RWPE2 (cell line): ENCODE data around the gene TOMM22.
A peak's percentile ranks its signal among the peaks of the same experiment; 100 is the strongest.

ENCODE experiments used
- ATAC-seq: fragments of 200-7000 bp; cut with Tn5 transposase; 3 replicates; pipeline ENCODE4 v1.9.1; 2021; ENCODE audit warnings: low read depth
- DNase-seq: peaks from one replicate; pipeline ENCODE4 v3.0.0-alpha.2; 2020; ENCODE audit warnings: low spot score
- H3K27ac ChIP-seq: fragments of 450-650 bp; 2 replicates; pipeline ENCODE4 v1.5.1; 2017; ENCODE audit warnings: mild to moderate bottlenecking; ENCODE audit not compliant: poor library complexity, severe bottlenecking
- H3K27me3 ChIP-seq: fragments of 250-450 bp; sonication (Bioruptor Pico); 2 replicates; pipeline ENCODE4 v1.5.1; 2021; ENCODE audit warnings: mild to moderate bottlenecking, moderate library complexity; ENCODE audit not compliant: insufficient read depth, poor library complexity, severe bottlenecking
- H3K36me3 ChIP-seq: fragments of 250-450 bp; sonication (Bioruptor Pico); 2 replicates; pipeline ENCODE4 v1.5.1; 2020; ENCODE audit warnings: low read depth, mild to moderate bottlenecking, moderate library complexity
- H3K4me1 ChIP-seq: fragments of 250-450 bp; sonication (Bioruptor Pico); 2 replicates; pipeline ENCODE4 v1.5.1; 2021; ENCODE audit warnings: mild to moderate bottlenecking, moderate library complexity; ENCODE audit not compliant: insufficient read depth, poor library complexity, severe bottlenecking
- H3K4me3 ChIP-seq: fragments of 250-450 bp; sonication (Bioruptor Pico); 2 replicates; pipeline ENCODE4 v1.5.1; 2021; ENCODE audit warnings: mild to moderate bottlenecking, moderate library complexity; ENCODE audit not compliant: severe bottlenecking
- H3K9me3 ChIP-seq: fragments of 250-450 bp; sonication (Bioruptor Pico); 2 replicates; pipeline ENCODE4 v1.5.1; 2021; ENCODE audit warnings: mild to moderate bottlenecking, moderate library complexity; ENCODE audit not compliant: severe bottlenecking
- TF ChIP-seq, protein P1 (sequence below): fragments of 450-650 bp; IDR thresholded peaks from one replicate; pipeline ENCODE4 v1.5.1; 2017; ENCODE audit warnings: mild to moderate bottlenecking, moderate library complexity; ENCODE audit not compliant: poor library complexity, severe bottlenecking

The TOMM22 gene

DNA sequence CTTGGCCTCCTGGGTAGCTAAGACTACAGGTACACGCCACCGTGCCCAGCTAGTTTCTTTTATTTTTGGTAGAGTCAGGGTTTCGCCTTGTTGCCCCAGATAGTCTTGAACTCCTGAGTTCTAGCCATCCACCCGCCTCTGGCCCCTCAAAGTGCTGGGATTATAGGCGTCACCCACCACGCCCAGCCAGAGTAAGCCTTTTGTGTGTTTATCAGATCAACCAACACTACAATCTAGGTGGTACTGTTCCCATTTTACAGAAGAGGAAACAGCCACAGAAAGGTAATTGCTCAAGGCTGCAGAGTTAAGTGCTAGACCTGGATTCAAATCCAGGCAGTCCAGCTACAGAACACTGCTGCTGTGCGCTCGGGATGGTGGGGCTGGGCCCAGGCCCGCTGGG, 3.1 kb downstream of the TOMM22 start:
- Histone ChIP-seq H3K4me3 (no peak overlapping the region), H3K4me1 (peaks cover 7% of the 10 kb centered on the region), H3K9me3 (no peaks in the 10 kb centered on the region), H3K27ac (no peak overlapping the region), H3K27me3 (no peaks in the 10 kb centered on the region), H3K36me3 (peaks cover 61% of the 10 kb centered on the region)
- TF ChIP-seq, protein P1, sequence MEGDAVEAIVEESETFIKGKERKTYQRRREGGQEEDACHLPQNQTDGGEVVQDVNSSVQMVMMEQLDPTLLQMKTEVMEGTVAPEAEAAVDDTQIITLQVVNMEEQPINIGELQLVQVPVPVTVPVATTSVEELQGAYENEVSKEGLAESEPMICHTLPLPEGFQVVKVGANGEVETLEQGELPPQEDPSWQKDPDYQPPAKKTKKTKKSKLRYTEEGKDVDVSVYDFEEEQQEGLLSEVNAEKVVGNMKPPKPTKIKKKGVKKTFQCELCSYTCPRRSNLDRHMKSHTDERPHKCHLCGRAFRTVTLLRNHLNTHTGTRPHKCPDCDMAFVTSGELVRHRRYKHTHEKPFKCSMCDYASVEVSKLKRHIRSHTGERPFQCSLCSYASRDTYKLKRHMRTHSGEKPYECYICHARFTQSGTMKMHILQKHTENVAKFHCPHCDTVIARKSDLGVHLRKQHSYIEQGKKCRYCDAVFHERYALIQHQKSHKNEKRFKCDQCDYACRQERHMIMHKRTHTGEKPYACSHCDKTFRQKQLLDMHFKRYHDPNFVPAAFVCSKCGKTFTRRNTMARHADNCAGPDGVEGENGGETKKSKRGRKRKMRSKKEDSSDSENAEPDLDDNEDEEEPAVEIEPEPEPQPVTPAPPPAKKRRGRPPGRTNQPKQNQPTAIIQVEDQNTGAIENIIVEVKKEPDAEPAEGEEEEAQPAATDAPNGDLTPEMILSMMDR, result no peak
- no peak for DNase-seq
- ATAC-seq, result no peak

DNA sequence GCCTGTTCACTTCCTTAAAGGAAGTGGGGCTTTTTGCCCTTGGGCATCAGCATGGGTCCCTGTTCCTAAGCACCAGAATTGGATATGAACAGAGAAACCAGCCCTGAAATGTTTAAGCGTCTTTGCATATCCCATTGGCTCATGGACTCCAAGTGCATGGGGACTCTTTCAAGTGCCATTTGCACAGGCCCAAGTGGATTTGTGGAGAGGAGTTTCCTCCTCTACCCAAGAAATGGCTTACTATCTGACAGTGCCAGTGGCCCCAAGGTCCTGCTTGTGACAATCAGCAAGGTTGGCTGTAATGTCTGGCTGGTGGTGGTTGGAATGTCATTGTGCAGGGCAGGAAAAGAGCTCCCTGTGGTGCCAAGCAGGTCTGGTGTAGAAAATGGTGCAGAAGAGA, 4.0 kb downstream of the TOMM22 start:
- no peak for ATAC-seq
- Histone ChIP-seq H3K9me3 (no peaks in the 10 kb centered on the region), H3K36me3 (peaks cover 70% of the 10 kb centered on the region)

DNA sequence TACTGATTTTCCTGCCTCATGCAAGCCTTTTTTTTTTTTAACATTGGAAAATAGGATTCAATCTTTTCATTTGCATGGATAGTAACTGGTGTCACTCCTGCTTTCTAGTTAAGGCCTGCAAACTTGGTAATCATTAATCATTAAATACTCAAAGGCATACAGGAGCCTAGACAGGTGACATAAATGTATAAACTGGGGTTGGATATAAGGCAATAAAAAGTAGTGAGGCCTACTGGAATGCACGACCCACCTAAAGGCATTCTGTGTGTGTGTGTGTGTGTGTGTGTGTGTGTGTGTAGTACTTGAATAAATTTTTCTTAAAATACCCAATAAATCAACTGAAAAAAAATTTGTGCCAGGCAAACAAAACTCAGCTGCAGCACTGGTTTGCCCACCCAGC, 7.9 kb downstream of the TOMM22 start:
- Histone ChIP-seq H3K27me3 (no peaks in the 10 kb centered on the region), H3K36me3 (peaks cover 85% of the 10 kb centered on the region), H3K4me3 (no peak overlapping the region), H3K27ac (no peak overlapping the region), H3K4me1 (no peaks in the 10 kb centered on the region), H3K9me3 (no peaks in the 10 kb centered on the region)
- DNase-seq (no peak), ATAC-seq (no peak)
- TF ChIP-seq, protein P1, result no peak

More for the DNA sequence above, 4.0 kb downstream of the TOMM22 start:
- no peak overlapping the region for H3K4me3 ChIP-seq
- no peak overlapping the region for H3K27ac ChIP-seq
- H3K27me3 ChIP-seq, result no peaks in the 10 kb centered on the region
- TF ChIP-seq, protein P1, result no peak
- H3K4me1 ChIP-seq, result peaks cover 3% of the 10 kb centered on the region
- DNase-seq, result no peak

DNA sequence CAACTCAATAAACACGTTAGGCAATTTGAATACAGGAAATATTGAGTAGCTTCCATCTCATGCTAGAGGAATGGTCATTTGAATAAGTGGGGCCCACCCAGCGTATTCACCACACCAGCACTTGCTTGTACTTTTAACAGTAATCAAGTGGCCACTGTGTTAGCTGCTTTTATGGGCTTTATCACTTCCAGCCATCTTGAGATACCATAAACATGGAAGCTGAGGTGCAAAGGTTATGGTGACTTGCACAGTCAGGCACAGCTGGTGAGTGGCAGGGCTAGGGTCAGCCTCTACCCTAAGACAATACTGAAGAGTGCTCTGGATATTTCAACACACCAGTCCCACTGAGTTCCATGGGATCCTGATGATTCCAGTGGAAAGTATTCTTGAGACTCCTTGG, 12.3 kb downstream of the TOMM22 start:
- Histone ChIP-seq H3K4me1 (peaks cover 29% of the 10 kb centered on the region), H3K27me3 (no peaks in the 10 kb centered on the region), H3K9me3 (no peaks in the 10 kb centered on the region), H3K27ac (no peak overlapping the region), H3K36me3 (peaks cover 80% of the 10 kb centered on the region), H3K4me3 (no peak overlapping the region)
- ATAC-seq (no peak), DNase-seq (no peak)
- TF ChIP-seq, protein P1, result no peak

DNA sequence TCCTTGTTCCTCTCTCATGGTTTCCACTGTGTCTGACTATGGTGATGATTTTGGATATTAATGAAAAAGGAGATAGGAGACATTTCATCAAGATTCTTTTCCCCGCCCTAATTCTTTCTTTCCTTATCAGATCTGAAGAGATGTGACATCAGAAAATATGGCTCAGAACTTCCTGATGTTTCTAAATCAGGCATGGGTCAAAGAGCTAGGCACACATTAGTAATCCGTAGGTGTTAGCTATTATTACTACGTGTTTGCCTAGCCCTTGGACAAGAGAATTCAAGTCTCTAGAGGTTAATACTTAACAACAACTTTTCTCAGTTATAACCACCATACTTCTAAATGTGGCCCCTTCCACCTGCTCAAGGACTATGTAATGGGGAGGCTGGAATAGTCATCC, 13.2 kb downstream of the TOMM22 start:
- ATAC-seq, result no peak
- no peak for DNase-seq
- TF ChIP-seq, protein P1, result no peak
- peak overlapping the region; percentile 75 for H3K27ac ChIP-seq
- no peak overlapping the region for H3K4me3 ChIP-seq
- H3K9me3 ChIP-seq, result no peaks in the 10 kb centered on the region
- peaks cover 73% of the 10 kb centered on the region for H3K36me3 ChIP-seq
- peaks cover 29% of the 10 kb centered on the region for H3K4me1 ChIP-seq
- H3K27me3 ChIP-seq, result no peaks in the 10 kb centered on the region
